Measurements from ENCODE around the gene ZNF492. TPM values are rescaled to one million over a fixed set of nuclear protein-coding genes. Genes with fewer than 3 reads are reported as not detected.

Gene ZNF492
- total RNA-seq, 6 experiments from 2014 or later = 0.07 TPM; not detected in 5

- Mint-ChIP-seq H3K4me3 (no peak overlapping the region), H3K4me1 (ENCODE audit: low read depth) (no peaks in the 10 kb centered on the region), H3K27me3 (ENCODE audit: insufficient read depth) (no peaks in the 10 kb centered on the region; the same call in 1 of the 2 replicates), H3K9me3 (peaks cover 74% of the 10 kb centered on the region), H3K27ac (no peak overlapping the region), H3K36me3 (ENCODE audit: low read depth) (peaks cover 18% of the 10 kb centered on the region)
- no peak for DNase-seq
- TF ChIP-seq CTCF (IDR thresholded peaks at IDR 0.05) = no peak
Measured at GRCh38 chr19:22602631-22603272, 31.4 kb upstream of the ZNF492 start.

GRCh38 chr19:22603518-22604440 lies 30.3 kb upstream of the ZNF492 start:
- Mint-ChIP-seq H3K27ac (no peak overlapping the region), H3K9me3 (peaks cover 72% of the 10 kb centered on the region), H3K4me3 (no peak overlapping the region), H3K27me3 (ENCODE audit: insufficient read depth) (no peaks in the 10 kb centered on the region; the same call in 1 of the 2 replicates), H3K4me1 (ENCODE audit: low read depth) (no peaks in the 10 kb centered on the region), H3K36me3 (ENCODE audit: low read depth) (peaks cover 18% of the 10 kb centered on the region)
- no peak for DNase-seq
- no peak for TF ChIP-seq CTCF (IDR thresholded peaks at IDR 0.05)

GRCh38 chr19:22604571-22605274 lies 29.4 kb upstream of the ZNF492 start:
- no peaks in the 10 kb centered on the region; the same call in 1 of the 2 replicates for H3K27me3 Mint-ChIP-seq (ENCODE audit: insufficient read depth)
- no peak for DNase-seq
- H3K4me1 Mint-ChIP-seq (ENCODE audit: low read depth) = no peaks in the 10 kb centered on the region
- H3K4me3 Mint-ChIP-seq = no peak overlapping the region
- H3K27ac Mint-ChIP-seq = no peak overlapping the region
- peaks cover 11% of the 10 kb centered on the region for H3K36me3 Mint-ChIP-seq (ENCODE audit: low read depth)
- TF ChIP-seq CTCF (IDR thresholded peaks at IDR 0.05) = no peak
- H3K9me3 Mint-ChIP-seq = peaks cover 72% of the 10 kb centered on the region

- no peak for TF ChIP-seq CTCF (IDR thresholded peaks at IDR 0.05)
- Mint-ChIP-seq H3K4me1 (ENCODE audit: low read depth) (no peaks in the 10 kb centered on the region), H3K9me3 (peaks cover 74% of the 10 kb centered on the region), H3K27ac (no peak overlapping the region), H3K27me3 (ENCODE audit: insufficient read depth) (no peaks in the 10 kb centered on the region; the same call in 1 of the 2 replicates), H3K36me3 (ENCODE audit: low read depth) (peaks cover 10% of the 10 kb centered on the region), H3K4me3 (no peak overlapping the region)
- no peak for DNase-seq
Measured at GRCh38 chr19:22605275-22606211, 28.6 kb upstream of the ZNF492 start.

GRCh38 chr19:22606212-22606553 lies 27.9 kb upstream of the ZNF492 start:
- Mint-ChIP-seq H3K27ac (no peak overlapping the region), H3K4me3 (no peak overlapping the region), H3K4me1 (ENCODE audit: low read depth) (no peaks in the 10 kb centered on the region), H3K36me3 (ENCODE audit: low read depth) (peaks cover 10% of the 10 kb centered on the region), H3K9me3 (peaks cover 75% of the 10 kb centered on the region), H3K27me3 (ENCODE audit: insufficient read depth) (no peaks in the 10 kb centered on the region; the same call in 1 of the 2 replicates)
- no peak for TF ChIP-seq CTCF (IDR thresholded peaks at IDR 0.05)
- DNase-seq = no peak

Data from HFFc6 (cell line).